Measurements from ENCODE around the gene PIANP.

The PIANP gene

GRCh38 chr12:6664902-6665301, 35.7 kb downstream of the PIANP start:
- no peak for DNase-seq

- peak; percentile 99 for DNase-seq
Observed at GRCh38 chr12:6662906-6663742, 37.5 kb downstream of the PIANP start, which contains the start of gene ING4. TSS of gene ING4 (minus strand) at chr12:6663119. CDS start at chr12:6663101, 18 bp downstream.

GRCh38 chr12:6662602-6662905, 38.1 kb downstream of the PIANP start:
- DNase-seq: no peak

GRCh38 chr12:6653987-6654386, 46.6 kb downstream of the PIANP start:
- DNase-seq: no peak

- no peak for DNase-seq
Observed at GRCh38 chr12:6653342-6653741, 47.3 kb downstream of the PIANP start.

- no peak for DNase-seq
Observed at GRCh38 chr12:6652391-6652790, 48.2 kb downstream of the PIANP start.

GRCh38 chr12:6650832-6651231, 49.8 kb downstream of the PIANP start:
- no peak for DNase-seq

- DNase-seq: no peak
Observed at GRCh38 chr12:6647083-6647604, 53.5 kb downstream of the PIANP start, which contains the start of gene ACRBP. TSS of gene ACRBP (minus strand) at chr12:6647432. CDS start at chr12:6647366, 66 bp downstream.

- no peak for DNase-seq
Observed at GRCh38 chr12:6646276-6647082, 54.1 kb downstream of the PIANP start.

GRCh38 chr12:6644903-6645302, 55.7 kb downstream of the PIANP start:
- DNase-seq: peak; percentile 30

- no peak for DNase-seq
Observed at GRCh38 chr12:6644257-6644596, 56.4 kb downstream of the PIANP start.

Data from NCI-H1092 treated with DMSO at 0.1 percent for 48 hours (cell line).